Glomerular endothelial cell (primary cell): Measurements from ENCODE around the gene CRTC1. TPM values are rescaled to one million over a fixed set of nuclear protein-coding genes. Genes with fewer than 3 reads are reported as not detected.

Experiments
- DNase-seq: peaks from one replicate; pipeline ENCODE4 v3.0.0-alpha.2; 2011; ENCODE audit warnings: low read depth, low spot score; ENCODE audit errors: extremely low read depth
- total RNA-seq: library from RNA; depleted of rRNA; stranded (reverse); fragments of >200 nt; gene quantifications from 2 replicates; pipeline ENCODE4 v1.2.3, GENCODE V29; 2015

CRTC1 gene
- total RNA-seq, 1 donor from 2014 or later, result 4.7 TPM

DNA sequence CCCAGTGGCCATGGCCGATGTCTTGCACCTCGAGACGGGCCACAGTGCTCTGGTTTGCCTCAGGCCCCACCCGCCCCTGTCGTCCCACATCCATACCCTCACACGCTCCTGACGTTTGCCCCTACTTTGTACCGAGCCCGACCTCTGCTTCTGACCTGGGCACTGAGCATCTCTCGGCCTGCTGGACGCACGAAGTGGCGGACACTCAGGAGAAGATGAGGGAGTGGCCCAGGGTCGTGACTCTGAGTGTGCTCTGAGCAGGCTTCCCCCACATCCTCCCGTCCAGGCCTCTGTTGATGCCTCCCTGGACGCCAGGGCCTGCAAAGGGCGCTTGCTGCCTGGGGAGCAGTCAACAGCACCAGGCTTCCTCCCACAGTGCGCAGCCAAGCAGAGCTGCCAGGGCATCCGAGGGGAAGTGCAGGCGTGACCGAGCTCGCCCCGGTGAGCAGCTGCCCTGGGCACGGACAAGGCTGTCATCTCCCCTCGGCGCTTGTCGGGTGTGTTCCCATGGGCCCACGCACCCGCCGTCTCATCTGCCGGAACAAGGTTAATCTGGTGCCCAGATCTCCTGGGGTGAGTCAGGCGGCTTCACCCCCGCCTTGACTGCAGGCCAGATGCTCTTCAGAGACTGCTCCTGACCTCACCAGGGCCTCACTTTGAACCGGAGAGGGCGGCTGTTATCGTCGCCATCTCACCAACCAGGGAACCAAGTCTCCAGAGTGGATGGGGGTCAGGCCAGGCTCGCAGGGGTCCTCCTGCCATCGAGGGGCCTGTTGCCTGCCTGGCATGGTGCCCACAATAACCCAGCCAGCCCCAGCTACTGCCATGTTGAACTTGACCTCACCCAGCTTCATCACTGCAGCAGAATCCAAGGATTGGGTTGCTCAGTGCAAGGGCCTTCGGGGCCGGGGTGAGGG is 80.5 kb downstream of the CRTC1 start:
- no peak for DNase-seq

DNA sequence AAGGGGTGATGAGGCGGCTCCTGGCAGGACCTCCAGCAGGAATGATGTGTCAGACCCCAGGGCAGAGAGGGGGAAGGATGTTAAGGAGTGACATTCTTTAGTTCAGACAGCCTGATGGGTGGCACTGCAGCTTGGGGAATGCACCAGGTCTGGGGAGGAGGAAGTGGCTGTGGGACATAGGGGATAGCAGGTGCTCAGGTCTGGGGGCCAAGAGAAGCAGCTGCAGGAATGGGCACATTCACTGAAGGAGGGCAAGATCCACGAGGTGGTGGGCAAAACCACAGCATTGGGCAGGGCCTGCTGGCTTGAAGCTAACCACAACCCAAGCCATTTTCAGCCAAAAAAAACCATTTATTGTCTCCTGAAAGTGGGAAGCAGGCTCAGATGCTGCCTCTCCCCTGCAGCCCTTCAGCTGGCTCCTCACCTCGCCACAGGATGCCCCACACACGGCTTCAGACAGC is 81.1 kb downstream of the CRTC1 start:
- DNase-seq, result no peak

DNA sequence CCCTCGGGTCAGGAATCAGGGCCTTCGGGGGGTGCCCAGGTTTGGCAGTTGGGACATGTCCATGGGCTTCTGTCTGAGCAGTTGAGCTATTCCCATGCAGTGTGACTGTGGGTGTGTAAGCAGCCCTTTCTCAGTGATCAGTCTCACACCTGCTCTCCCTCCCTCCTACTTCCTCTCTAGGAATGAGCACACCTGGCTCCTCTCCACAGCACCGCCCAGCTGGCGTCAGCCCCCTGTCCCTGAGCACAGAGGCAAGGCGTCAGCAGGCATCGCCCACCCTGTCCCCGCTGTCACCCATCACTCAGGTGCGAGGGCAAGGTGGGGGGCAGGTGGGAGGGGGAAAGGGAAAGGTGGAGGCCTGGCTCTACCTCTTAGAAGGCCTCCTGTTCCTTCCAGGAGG is 81.7 kb downstream of the CRTC1 start:
- DNase-seq, result no peak

DNA sequence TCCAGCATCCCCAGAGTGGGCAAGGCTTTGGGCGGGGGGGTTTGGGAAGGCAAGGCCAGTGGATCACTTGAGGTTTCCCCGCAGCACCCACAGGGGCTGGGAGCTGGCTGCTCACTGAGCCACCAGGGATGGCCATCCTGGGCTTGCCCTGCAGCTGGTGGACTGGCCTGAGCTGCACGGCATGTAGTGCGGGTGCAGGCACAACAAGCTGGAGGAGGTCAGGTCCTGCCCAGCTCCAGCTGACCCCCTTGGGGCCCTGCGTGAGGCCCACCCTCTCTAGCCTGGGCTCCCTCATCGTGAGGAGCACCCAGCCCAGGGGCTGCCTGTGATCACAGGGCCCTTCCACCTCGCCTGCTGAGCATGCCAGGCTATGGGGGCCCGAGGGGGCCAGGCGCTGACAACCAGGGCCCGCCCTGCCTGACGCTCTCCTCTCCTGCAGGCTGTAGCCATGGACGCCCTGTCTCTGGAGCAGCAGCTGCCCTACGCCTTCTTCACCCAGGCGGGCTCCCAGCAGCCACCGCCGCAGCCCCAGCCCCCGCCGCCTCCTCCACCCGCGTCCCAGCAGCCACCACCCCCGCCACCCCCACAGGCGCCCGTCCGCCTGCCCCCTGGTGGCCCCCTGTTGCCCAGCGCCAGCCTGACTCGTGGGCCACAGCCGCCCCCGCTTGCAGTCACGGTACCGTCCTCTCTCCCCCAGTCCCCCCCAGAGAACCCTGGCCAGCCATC is 84.7 kb downstream of the CRTC1 start:
- no peak for DNase-seq

DNA sequence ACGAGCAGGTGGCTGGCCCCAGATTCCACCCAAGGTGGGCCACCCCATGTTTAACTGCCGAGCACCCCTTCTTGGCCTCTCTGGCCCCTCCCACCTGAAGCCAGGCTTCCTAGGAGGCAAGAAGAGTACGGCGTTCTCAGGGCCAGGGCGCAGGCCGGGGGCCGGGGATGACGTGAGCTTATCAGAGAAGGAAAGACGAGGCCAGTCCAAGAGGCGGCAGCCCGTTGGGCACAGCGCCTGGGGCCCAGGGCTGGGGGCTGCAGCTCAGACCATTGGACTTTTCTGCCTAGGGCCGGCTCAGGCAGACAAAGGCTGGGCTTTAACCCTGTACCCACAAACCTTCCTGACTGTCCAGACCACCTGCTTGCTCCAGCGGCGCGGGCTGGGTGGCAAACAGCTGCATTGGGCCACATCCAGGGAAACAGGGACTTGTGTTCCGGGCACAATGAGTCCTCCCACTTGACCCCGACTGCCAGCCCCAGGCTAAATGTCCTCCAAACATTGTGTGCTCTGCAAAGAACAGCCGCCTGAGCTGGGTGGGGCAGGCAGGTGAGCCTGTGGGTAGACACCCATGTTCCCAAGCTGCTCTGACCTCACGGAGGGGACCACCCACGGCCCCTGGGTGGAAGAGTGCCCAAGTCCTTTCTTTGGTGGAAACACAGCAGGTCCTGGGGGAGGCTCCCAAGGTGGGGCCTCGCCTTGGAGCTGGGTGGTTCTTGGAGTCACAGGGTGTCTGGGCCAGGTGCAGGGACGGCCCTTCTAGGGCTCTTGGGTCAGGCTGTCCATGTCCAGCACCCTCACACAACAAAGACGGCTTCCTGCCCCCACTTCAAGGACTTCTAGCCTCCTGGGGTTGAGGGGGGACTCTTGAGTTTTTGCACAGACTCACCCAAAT is 85.8 kb downstream of the CRTC1 start:
- no peak for DNase-seq

DNA sequence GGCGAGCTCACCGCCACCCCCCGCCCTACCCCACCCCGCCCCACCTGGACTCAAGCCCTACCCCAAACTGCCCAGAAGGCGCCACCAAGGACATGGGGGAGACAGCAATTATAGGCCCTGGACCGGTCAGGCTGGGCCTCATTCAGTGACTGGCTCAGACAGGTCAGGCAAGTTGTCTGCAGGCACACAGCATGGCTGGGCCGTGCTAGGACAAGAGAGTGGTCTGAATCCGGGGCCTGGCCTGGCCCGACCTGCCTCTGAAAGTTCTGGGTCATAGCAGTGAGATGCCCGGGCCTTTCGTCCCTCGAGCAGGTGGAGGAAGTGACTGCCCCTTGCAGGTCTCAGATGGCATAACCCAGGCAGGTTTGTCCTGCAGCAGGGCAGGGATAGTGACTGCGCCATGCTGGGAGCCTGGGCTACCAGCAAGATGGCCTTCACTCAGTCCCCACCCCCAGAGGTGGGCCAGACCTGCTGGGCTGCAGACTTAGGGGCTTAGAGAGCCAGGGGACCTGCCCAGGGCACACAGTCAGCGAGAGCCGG is 86.6 kb downstream of the CRTC1 start:
- DNase-seq, result no peak

DNA sequence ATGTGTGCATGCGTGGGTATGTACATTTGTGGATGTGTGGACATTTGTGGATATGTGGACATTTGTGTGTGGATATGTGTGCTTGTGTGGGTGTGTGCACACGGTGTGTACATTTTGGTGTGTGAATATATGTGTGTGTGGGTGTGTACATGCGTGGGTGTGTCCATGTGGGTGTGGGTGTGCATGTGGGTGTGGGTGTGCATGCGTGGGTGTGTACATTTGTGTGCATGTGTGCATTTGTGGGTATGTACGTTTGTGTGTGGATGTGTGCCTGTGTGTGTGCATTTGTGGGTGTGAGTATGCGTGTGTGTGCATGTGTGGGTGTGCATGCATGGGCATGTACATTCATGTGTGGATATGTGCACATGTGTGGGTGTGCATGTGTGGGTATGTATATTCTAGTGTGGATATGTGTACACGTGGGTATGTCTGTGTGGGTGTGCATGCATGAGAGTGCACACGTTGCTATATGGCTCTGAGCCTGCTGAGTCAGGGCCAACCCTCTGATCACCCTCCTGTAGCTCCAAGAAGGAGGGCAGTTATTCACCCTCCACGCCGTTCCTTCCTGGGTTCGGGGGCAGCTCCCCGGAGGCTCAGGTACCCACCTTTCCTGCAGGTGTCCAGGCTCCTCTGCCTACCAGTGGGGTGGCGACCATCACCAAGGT is 87.3 kb downstream of the CRTC1 start:
- DNase-seq, result no peak

DNA sequence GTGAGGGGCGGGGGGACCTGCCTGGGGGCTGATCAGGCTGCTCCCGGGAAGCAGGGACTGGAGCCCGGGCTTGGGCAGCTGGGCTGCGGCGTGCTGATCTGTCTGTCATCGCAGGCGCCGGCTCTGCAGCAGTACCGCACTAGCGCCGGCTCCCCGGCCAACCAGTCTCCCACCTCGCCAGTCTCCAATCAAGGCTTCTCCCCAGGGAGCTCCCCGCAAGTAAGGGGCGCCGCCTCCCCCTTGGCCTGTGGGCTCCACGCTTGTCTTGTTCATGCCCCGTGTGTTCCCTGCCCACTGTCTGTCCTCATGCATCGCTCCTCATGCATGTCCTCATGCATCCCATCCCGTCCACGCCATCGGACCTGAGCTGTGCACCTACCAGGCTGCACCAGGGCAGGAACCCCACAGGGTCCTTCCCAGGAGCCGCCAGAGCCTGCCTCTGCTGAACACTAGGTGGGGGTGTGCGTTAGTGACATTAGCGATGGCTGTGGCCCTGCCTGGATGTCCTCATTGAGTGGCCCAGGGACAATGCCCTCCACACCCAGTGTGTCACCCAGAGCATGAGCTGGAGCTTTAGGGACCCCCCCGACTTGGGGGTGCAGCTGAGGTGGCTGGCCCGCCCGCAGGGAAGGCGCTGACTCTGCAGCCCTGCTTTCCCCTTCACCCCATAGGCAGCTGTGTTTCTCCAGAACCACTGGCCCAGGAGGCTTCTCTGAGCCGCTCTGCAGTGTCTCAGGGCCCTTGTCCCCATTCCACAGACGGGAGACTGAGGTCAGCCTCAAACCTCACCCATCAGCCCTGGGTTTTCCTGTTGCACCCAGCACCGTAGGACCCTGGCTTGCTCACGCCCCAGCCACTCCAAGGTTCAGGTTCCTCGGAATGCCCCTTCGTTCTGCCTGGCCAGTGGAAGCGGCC is 88.1 kb downstream of the CRTC1 start:
- no peak for DNase-seq

DNA sequence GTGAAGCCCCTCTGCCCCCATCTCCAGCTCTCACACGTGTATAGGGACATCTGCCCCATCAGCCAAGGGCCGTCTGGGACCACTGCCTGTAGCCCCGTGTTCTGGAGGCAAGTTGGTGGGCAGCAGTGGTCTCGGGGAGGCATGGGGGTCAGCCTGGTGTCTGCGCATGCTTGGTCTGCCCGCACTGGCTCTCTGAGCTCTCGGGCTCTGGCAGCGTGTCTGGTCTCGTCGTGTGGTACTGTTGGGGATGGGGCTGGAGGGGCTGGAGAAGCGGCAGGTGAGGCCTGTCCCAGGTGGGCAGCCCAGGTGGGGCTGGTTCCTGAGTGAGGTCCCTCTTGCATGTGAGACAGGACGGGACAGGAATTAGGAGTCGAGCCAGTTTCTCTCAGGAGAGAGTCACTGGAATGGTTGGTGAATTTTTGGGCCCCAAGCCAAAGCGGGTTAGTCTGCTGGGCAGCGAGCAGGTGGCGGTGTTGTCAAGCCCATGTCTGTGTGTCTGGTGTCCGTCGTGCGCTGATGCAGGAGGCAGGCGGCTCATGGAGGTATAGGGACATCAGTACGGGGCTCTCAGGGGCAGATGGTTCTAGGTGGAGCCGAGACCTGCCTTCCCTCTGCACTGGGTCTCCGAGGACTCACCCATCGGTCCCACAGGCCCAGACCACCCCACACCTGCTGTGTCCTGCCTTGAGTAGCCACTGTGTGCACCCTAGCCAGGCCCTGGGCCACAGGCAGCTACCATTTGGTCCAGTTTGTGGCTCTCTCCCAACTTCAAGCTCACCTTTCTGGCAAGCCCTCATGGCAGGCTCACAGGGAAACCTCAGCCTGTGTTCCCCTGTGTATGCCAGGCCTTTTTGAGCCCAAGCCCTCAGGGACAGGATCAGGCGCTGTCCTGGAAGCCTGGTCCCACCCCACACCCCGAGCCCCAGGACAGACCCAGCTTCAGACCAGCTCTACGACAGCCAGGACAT is 89.4 kb downstream of the CRTC1 start:
- DNase-seq, result no peak

DNA sequence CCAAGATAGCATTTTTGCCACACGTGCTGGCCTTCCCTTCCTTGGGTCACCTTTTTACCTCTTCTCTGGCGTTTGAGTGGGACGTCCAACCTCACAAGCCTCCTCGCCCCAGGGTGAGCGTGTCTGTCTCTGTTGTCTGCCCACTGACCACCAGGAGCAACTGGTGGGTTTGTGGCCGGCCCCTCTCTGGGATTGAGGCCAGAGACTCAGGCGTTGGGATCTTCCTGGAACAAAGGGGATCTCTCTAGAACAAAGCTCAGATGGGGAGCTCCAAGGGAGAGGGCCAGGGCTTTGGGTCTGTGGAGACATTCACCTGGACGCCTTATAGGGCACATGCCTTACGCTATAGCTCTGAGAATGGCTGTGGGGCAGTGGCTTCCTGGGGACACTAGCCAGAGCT is 90.2 kb downstream of the CRTC1 start:
- DNase-seq, result no peak

DNA sequence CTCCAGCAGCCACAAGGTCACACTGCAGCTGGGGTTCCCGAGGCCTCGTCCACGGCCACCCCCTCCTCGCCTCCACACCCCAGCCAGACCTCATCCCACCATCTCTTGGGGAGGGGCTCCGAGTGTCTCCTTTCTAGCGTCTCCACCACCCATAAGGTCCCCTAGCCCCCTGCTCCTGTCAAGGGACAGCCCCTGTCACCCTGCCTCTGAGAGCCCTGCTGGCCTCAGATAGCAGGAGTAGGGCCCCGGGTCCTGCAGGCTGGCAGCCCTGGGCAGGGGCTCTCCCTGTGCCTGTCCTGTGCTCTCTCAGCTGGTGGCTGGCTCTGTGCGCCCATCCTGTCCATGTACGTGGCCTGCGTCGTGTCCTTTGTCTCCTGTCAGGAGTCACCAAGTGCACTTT is 90.6 kb downstream of the CRTC1 start:
- DNase-seq, result no peak

DNA sequence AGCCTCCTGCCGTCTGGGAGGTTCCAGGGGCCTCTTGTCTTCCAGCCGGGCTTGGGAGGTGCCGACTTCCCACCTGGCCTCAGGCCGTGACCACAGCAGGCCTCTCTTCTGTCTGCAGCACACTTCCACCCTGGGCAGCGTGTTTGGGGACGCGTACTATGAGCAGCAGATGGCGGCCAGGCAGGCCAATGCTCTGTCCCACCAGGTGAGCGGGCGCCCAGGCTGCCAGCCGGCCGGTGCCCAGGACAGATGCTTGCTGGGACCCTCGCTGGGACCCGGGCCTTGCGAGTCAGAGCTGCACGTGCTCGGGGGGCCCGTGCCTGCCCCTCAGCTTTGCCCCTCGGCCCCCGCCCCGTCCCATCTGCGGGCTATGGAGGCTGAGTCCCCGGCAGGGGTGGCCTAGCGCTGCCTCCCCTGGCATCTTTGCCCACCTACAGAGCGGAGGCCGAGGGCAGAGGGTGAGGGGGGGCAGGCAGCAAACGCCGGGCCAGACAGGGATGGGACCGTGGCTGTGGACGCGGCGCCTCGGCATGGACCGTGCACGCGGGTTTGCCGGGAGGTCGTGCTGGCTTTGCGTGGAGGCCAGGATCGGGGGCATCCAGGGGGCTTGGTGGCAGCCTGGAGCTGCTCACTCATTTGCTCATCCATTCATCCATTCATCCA is 91.4 kb downstream of the CRTC1 start:
- no peak for DNase-seq

DNA sequence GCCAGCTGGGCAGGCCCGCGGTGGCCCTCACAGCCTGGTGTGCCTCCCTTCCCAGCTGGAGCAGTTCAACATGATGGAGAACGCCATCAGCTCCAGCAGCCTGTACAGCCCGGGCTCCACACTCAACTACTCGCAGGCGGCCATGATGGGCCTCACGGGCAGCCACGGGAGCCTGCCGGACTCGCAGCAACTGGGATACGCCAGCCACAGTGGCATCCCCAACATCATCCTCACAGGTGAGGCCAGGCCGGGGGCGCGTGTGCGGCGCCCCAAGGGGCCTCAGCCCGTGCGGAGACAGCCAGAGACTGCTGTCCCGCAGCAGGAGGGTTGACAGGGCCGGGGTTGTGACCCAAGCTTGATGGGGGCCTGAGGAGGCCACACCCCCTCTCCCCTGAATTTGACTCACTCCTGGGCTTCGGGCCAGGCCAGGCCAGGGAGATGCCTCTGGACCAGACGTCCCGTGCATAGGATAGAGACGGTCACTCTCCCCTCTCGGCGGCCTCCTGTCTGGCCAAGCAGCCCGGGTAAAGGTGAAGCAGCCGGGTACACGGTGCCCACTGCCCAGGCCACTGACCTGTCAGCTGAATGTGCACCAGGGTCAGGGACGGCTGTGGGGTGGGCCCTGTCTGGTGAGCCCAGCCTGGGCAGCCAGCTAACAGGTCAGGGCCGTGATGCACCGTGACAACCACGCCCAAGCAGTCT is 92.3 kb downstream of the CRTC1 start:
- no peak for DNase-seq

DNA sequence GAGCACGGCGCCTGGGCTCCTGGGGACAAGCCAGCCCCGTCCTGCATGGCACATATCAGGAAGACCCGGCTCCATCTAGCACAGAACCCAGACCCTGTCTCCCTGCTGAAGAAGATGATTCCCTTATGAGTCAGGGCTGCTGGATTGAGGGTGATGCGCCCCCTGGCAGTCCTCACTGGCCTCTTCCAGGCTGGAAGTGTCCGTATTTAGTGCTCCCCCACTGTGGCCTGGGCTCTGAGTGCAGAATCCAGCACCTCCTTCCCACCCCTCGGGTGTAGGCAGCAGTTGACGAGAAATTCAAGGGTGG is 92.8 kb downstream of the CRTC1 start:
- DNase-seq, result no peak

DNA sequence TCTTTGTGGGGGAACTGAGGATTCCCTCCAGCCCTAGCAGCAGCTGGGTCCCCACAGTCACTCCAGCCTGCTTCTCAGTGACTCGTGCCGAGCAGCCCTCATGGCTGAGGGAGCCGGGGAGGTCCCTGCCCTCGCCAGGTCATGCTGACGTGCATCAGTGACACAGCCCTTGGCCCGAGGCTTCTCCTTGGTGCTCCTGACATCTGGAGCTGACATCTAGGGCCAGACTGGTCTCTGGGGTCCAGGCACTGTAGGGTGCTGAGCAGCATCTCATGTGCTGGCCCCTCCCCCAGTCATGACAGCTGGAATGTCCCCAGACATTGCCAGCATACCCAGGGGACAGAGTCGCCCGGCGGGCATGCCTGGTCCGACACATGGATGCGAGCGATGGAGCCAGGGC is 93.3 kb downstream of the CRTC1 start:
- no peak for DNase-seq

DNA sequence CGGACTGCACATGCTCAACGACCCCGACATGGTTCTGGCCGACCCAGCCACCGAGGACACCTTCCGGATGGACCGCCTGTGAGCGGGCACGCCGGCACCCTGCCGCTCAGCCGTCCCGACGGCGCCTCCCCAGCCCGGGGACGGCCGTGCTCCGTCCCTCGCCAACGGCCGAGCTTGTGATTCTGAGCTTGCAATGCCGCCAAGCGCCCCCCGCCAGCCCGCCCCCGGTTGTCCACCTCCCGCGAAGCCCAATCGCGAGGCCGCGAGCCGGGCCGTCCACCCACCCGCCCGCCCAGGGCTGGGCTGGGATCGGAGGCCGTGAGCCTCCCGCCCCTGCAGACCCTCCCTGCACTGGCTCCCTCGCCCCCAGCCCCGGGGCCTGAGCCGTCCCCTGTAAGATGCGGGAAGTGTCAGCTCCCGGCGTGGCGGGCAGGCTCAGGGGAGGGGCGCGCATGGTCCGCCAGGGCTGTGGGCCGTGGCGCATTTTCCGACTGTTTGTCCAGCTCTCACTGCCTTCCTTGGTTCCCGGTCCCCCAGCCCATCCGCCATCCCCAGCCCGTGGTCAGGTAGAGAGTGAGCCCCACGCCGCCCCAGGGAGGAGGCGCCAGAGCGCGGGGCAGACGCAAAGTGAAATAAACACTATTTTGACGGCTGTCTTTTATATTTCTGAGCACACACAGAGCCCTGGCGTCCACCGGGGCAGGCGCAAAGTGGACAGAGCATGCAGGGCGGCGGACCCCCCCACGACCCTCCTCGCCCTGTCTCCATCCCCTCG is 94.0 kb downstream of the CRTC1 start:
- no peak for DNase-seq
